ENCODE measurements around the gene SWSAP1.
"Not testable (repeated sequence)": the region's sequence is repeated elsewhere in the genome, so short reads cannot be mapped to it uniquely, and the experiment has no call there.

The SWSAP1 gene

GRCh38 chr19:11378319-11379189 is 4.1 kb downstream of the SWSAP1 start:
- DNase-seq (ENCODE audit: low read depth in 1 of 2, low spot score in 1 of 2) = no peak

- DNase-seq (ENCODE audit: low read depth in 1 of 2, low spot score in 1 of 2) = not testable (repeated sequence)
These were observed 4.9 kb downstream of the SWSAP1 start for GRCh38 chr19:11379269-11379845.

DNA sequence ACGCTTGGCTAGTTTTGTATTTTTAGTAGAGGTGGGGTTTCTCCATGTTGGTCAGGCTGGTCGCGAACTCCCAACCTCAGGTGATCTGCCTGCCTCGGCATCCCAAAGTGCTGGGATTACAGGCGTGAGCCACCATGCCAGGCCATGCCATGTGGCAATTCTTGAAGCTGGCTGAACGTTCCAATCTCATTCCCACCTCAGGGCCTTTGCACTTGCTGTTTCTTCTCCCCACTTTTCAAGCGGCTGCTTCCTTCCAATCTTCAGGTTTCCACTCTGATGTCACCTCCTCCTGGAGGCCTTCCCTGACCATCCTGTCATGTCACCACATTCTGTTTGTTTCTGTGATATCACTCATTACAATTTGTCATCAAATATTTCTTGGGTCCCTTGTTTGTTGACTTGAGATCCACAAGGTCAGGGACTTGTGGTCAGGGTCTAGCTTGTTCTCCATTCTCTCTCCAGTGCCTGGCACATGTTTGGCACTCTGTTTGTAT is 5.4 kb downstream of the SWSAP1 start:
- DNase-seq (ENCODE audit: low read depth in 1 of 2, low spot score in 1 of 2) = no peak

DNA sequence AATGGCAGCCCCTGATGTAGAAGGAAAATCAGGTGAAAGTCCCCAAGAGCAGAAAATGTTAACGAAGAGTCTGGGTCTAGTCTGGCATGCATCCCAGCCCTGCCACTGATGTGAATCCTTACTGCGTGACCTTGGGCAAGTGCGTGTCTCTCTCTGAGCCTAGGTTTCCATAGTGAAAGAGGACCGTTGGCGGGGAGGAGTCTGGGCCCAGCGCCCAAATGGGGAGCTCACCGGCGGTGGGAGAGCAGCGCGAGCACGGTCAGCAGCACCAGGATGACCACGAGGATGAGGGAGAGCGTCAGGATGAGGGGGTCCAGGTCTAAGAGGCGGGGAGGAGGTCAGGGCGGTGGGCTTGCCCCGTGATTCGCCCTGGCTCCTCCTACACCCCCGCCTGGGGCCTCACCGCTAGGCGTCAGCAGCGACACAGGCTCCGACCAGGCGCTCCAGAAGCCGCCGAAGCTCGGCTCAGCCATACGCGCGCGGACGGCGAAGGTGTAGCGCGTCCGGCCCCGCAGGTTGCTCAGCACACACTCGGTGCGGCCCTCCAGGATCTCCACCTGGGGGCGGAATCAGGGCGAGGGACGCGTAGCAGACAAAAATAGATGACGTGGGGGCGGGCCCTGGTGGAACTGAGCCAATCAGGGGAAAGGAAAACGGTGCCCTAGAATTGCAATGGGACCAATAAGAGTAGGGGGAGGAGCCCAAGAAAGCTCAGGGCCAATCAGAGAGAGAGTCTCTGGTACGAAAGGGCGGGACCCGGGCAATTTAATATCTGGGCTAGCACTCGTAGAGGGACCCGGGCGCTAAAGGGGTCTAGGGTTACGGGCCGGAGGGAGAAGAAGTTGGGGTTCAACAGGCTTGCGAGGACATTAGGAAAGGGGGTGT is 6.4 kb downstream of the SWSAP1 start:
- peak; percentile 92 to 94 for DNase-seq (ENCODE audit: low read depth in 1 of 2, low spot score in 1 of 2)

DNA sequence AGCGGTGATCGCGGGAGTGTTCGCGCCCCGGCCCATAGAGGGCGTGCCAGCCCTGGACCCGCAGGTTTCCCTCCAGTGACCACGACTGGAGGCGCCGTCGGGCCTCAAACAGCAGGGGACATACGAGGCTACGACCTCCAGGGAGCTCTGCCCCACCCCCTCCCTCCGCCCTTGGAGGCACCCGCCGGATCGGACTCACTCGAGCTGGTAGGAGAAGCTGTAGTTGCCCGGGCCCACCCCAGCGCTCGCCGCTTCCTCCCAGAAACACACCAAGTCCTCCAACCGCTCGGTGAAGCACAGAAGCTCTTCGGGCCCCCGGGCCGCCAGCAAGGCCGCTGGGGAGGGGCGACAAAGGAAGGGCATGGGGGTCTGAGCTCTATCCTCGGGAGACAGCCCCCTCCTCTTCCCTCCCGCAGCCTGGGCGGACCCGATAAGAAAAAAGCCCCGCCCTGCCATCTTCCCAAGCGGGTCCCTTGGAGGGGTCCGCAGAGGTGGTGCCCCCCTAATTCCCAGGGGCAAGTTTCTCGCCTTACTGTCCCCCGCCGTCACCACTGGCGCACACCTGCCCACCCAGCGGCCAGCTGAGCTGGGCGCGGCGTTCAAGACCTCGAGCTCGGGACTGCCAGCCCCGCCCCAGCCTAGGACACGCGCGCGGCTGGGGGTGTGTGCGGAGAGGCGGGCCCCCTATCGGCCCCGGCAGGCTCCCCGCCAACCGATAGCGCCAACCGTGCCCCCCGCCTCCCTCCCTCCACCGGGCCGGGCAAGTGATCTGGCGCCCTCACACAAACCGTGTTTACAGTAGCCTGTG is 8.6 kb downstream of the SWSAP1 start:
- DNase-seq (ENCODE audit: low read depth in 1 of 2, low spot score in 1 of 2) = no peak

GRCh38 chr19:11383706-11384048 is 9.2 kb downstream of the SWSAP1 start:
- DNase-seq (ENCODE audit: low read depth in 1 of 2, low spot score in 1 of 2) = no peak

GRCh38 chr19:11384778-11385129 is 10.3 kb downstream of the SWSAP1 start:
- DNase-seq (ENCODE audit: low read depth in 1 of 2, low spot score in 1 of 2) = no peak

DNA sequence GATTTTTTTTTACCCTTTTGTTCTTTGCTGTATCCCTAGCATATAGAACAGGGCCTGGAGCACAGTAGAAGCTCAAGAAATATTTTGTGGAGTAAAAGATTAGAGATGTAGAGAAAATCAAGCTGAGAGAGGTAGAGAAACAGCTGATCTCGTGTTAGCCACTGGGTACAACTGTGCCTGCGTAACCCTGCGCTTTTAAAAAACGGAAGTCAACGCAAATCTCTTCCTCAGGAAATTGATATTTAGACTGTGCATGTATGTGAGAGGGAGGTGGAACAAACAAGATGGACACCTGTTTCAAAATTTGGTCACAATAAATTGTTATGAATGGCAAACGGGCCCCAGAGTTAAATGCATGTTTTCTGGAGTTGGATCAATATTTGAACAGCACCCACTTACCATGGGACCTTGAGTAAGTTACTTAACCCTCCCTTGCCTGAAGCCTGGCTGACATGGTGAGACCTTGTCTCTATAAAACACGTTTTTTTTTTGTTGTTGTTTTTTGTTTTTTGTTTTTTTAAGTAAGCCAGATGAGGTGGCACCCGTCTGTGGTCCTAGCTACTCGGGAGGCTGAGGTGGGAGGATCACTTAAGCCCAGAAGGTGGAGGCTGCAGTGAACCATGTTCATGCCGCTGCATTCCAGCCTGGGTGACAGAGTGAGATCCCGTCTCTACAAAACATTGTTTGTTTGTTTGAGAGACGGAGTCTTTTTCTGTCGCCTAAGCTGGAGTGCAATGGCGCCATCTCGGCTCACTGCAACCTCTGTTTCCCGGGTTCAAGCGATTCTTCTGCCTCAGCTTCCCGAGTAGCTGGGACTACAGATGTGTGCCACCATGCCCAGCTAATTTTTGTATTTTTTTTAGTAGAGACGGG is 12.9 kb downstream of the SWSAP1 start:
- no peak for DNase-seq (ENCODE audit: low read depth in 1 of 2, low spot score in 1 of 2)

DNA sequence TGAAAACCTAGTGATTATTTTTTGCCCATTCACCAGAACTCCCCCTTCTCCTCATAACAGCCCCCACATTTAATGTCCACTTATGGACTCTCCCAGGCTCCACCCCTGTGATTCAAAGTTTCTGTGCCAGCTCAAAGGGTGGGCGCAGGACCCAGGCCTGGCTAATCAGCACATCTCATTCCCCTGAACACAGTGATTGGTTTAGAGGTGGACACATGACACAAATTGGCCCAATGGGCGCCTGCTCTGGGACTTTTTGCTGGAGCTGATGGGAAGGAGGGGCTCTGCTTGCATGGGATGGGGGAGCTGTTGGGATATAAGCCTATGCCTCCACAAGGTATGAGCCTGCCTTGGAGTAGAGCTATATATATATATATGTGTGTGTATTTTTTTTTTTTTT is 15.9 kb downstream of the SWSAP1 start:
- DNase-seq (ENCODE audit: low read depth in 1 of 2, low spot score in 1 of 2) = no peak

- no peak for DNase-seq (ENCODE audit: low read depth in 1 of 2, low spot score in 1 of 2)
These were observed 16.6 kb downstream of the SWSAP1 start for GRCh38 chr19:11390933-11391680.

- no peak for DNase-seq (ENCODE audit: low read depth in 1 of 2, low spot score in 1 of 2)
These were observed 22.7 kb downstream of the SWSAP1 start for GRCh38 chr19:11397089-11397610.

GRCh38 chr19:11399667-11400066 is 25.2 kb downstream of the SWSAP1 start:
- no peak for DNase-seq (ENCODE audit: low read depth in 1 of 2, low spot score in 1 of 2)

DNA sequence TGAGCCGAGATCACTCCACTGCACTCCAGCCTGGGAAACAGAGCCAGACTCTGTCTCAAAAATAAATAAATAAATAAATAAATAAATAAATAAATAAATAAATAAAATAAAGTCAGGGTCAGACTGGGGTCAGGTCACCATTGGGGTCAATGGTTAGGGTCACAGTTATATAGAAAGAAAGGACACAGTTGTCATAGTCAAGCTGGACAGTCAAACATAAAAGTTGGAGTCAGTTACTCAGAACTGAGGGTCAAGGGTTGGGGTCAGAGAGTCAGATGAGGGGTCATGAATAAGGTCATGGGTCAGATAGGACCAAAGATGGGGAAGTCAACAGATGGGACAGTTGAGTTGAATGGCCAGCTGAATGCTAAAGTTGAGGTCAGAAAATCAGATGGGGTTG is 26.3 kb downstream of the SWSAP1 start:
- no peak for DNase-seq (ENCODE audit: low read depth in 1 of 2, low spot score in 1 of 2)

DNA sequence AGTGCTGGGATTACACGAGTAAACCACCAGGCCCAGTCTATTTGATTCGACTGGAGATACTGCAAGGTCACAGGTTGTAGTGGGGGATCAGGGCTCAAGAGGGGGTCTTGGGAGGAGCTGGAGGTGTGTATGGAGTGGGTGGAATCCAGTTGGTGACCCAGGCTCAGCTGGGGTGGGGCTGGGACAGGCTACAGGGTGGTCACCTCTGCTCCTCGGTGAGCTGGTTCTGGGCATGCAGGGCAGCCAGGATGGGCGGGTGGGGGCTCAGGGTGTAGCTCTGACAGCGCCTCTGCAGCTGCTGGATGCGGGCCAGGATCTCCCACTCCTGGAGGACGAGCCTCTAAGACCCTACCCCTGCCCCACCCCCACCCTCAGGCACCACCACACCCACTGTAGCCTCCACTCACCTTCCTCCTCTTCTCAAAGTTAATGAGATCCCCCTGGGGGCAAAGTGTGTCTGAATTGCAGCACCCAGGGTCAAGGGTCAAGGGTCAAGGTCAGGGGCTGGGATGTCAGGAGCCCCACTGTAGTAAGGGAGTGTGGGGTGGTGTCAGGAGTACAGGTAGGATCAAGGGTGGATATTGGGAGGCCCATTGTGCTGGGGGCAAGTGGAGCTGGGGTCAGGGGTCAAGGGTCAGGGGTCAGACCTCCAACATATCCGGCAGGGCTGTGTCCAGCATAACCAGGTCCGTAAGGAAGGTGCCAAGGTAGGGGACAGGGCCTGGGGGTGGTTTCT is 27.5 kb downstream of the SWSAP1 start:
- DNase-seq (ENCODE audit: low read depth in 1 of 2, low spot score in 1 of 2) = no peak

GRCh38 chr19:11404588-11405222 is 30.2 kb downstream of the SWSAP1 start:
- no peak for DNase-seq (ENCODE audit: low read depth in 1 of 2, low spot score in 1 of 2)

GRCh38 chr19:11405846-11406643 is 31.6 kb downstream of the SWSAP1 start:
- no peak for DNase-seq (ENCODE audit: low read depth in 1 of 2, low spot score in 1 of 2)

- not testable (repeated sequence) for DNase-seq (ENCODE audit: low read depth in 1 of 2, low spot score in 1 of 2)
These were observed 32.3 kb downstream of the SWSAP1 start for GRCh38 chr19:11406703-11407236.

All from activated T-helper 1 cell treated with anti-CD3 and anti-CD28 coated beads, Interleukin-2, amount 50 U/mL, for 16 hours (primary cell).